Hematopoietic multipotent progenitor cell treated with erythropoietin and hydrocortisone succinate and interleukin-3 and kit ligand, for 4 days (in vitro differentiated cells): ENCODE results near the gene IL17F.
A peak's percentile ranks its signal among the peaks of the same experiment; 100 is the strongest.

ENCODE experiments used
- DNase-seq: peaks from one replicate; pipeline ENCODE4 v3.0.0-alpha.2; 2015

The IL17F gene

GRCh38 chr6:52244400-52244799, at the start of gene IL17F:
Gene IL17F (minus strand): TSS chr6:52244500. CDS start chr6:52244429, 71 bp downstream.
- DNase-seq: no peak

GRCh38 chr6:52293067-52293466, 48.8 kb upstream of the IL17F start:
- DNase-seq: no peak

GRCh38 chr6:52288841-52289240, 44.5 kb upstream of the IL17F start:
- DNase-seq: no peak

- no peak for DNase-seq
Observed at GRCh38 chr6:52288216-52288615, 43.9 kb upstream of the IL17F start.

GRCh38 chr6:52286798-52287432, 42.6 kb upstream of the IL17F start:
- peak; percentile 92 for DNase-seq

GRCh38 chr6:52285177-52286068, 41.1 kb upstream of the IL17F start:
- peak; percentile 69 for DNase-seq

GRCh38 chr6:52284460-52285176, 40.3 kb upstream of the IL17F start, which contains the start of gene MCM3:
Gene MCM3 (minus strand): TSS chr6:52284742. CDS start chr6:52284674, 68 bp downstream.
- peak; percentile 100 for DNase-seq

GRCh38 chr6:52284131-52284459, 39.8 kb upstream of the IL17F start:
- peak; percentile 83 for DNase-seq

GRCh38 chr6:52283111-52283510, 38.8 kb upstream of the IL17F start:
- DNase-seq: no peak

- DNase-seq: no peak
Observed at GRCh38 chr6:52276130-52276529, 31.8 kb upstream of the IL17F start.

- no peak for DNase-seq
Observed at GRCh38 chr6:52271852-52272460, 27.7 kb upstream of the IL17F start.

- DNase-seq: peak; percentile 87
Observed at GRCh38 chr6:52263709-52264540, 19.6 kb upstream of the IL17F start.

GRCh38 chr6:52262620-52263344, 18.5 kb upstream of the IL17F start:
- DNase-seq: peak; percentile 41

- no peak for DNase-seq
Observed at GRCh38 chr6:52261229-52261628, 16.9 kb upstream of the IL17F start.

GRCh38 chr6:52260634-52261033, 16.3 kb upstream of the IL17F start:
- no peak for DNase-seq

GRCh38 chr6:52255434-52255833, 11.1 kb upstream of the IL17F start:
- DNase-seq: no peak

- no peak for DNase-seq
Observed at GRCh38 chr6:52254731-52255378, 10.6 kb upstream of the IL17F start.

GRCh38 chr6:52253494-52253893, 9.2 kb upstream of the IL17F start:
- DNase-seq: peak; percentile 29

- DNase-seq: no peak
Observed at GRCh38 chr6:52251113-52251512, 6.8 kb upstream of the IL17F start.

GRCh38 chr6:52249078-52249477, 4.8 kb upstream of the IL17F start:
- DNase-seq: no peak

GRCh38 chr6:52245425-52245824, 1.1 kb upstream of the IL17F start:
- no peak for DNase-seq
